ENCODE results near the gene IL31RA.

IL31RA gene

GRCh38 chr5:55869847-55870246 lies 18.7 kb downstream of the IL31RA start:
- TF ChIP-seq ZNF274 (IDR thresholded peaks at IDR 0.05; ENCODE audit: low read depth, low read length): no peak
- H3K4me3 ChIP-seq (ENCODE audit: low read length): no peak overlapping the region

- H3K4me3 ChIP-seq (ENCODE audit: low read length): no peak overlapping the region
- TF ChIP-seq ZNF274 (IDR thresholded peaks at IDR 0.05; ENCODE audit: low read depth, low read length): no peak
Observed at GRCh38 chr5:55873234-55873633, 22.1 kb downstream of the IL31RA start.

GRCh38 chr5:55877655-55878054 lies 26.5 kb downstream of the IL31RA start:
- H3K4me3 ChIP-seq (ENCODE audit: low read length): no peak overlapping the region
- no peak for TF ChIP-seq ZNF274 (IDR thresholded peaks at IDR 0.05; ENCODE audit: low read depth, low read length)

GRCh38 chr5:55880453-55880852 lies 29.3 kb downstream of the IL31RA start:
- no peak overlapping the region for H3K4me3 ChIP-seq (ENCODE audit: low read length)
- TF ChIP-seq ZNF274 (IDR thresholded peaks at IDR 0.05; ENCODE audit: low read depth, low read length): no peak

- TF ChIP-seq ZNF274 (IDR thresholded peaks at IDR 0.05; ENCODE audit: low read depth, low read length): no peak
Observed at GRCh38 chr5:55885359-55885758, 34.2 kb downstream of the IL31RA start.

GRCh38 chr5:55888205-55888604 lies 37.0 kb downstream of the IL31RA start:
- no peak for TF ChIP-seq ZNF274 (IDR thresholded peaks at IDR 0.05; ENCODE audit: low read depth, low read length)

More at GRCh38 chr5:55885359-55885758, 34.2 kb downstream of the IL31RA start:
- H3K4me3 ChIP-seq (ENCODE audit: low read length): no peak overlapping the region

GRCh38 chr5:55892479-55892878 lies 41.3 kb downstream of the IL31RA start:
- TF ChIP-seq ZNF274 (IDR thresholded peaks at IDR 0.05; ENCODE audit: low read depth, low read length): no peak

More at GRCh38 chr5:55888205-55888604, 37.0 kb downstream of the IL31RA start:
- no peak overlapping the region for H3K4me3 ChIP-seq (ENCODE audit: low read length)

GRCh38 chr5:55894135-55894534 lies 43.0 kb downstream of the IL31RA start:
- no peak overlapping the region for H3K4me3 ChIP-seq (ENCODE audit: low read length)
- no peak for TF ChIP-seq ZNF274 (IDR thresholded peaks at IDR 0.05; ENCODE audit: low read depth, low read length)

More at GRCh38 chr5:55892479-55892878, 41.3 kb downstream of the IL31RA start:
- no peak overlapping the region for H3K4me3 ChIP-seq (ENCODE audit: low read length)

GRCh38 chr5:55895346-55895745 lies 44.2 kb downstream of the IL31RA start:
- no peak overlapping the region for H3K4me3 ChIP-seq (ENCODE audit: low read length)
- no peak for TF ChIP-seq ZNF274 (IDR thresholded peaks at IDR 0.05; ENCODE audit: low read depth, low read length)

- TF ChIP-seq ZNF274 (IDR thresholded peaks at IDR 0.05; ENCODE audit: low read depth, low read length): no peak
- H3K4me3 ChIP-seq (ENCODE audit: low read length): no peak overlapping the region
Observed at GRCh38 chr5:55896238-55896637, 45.1 kb downstream of the IL31RA start.

- H3K4me3 ChIP-seq (ENCODE audit: low read length): no peak overlapping the region
- TF ChIP-seq ZNF274 (IDR thresholded peaks at IDR 0.05; ENCODE audit: low read depth, low read length): no peak
Observed at GRCh38 chr5:55896663-55897062, 45.5 kb downstream of the IL31RA start.

GRCh38 chr5:55897206-55897894 lies 46.2 kb downstream of the IL31RA start:
- H3K4me3 ChIP-seq (ENCODE audit: low read length): no peak overlapping the region
- TF ChIP-seq ZNF274 (IDR thresholded peaks at IDR 0.05; ENCODE audit: low read depth, low read length): no peak

GRCh38 chr5:55897905-55898304 lies 46.7 kb downstream of the IL31RA start:
- no peak overlapping the region for H3K4me3 ChIP-seq (ENCODE audit: low read length)
- no peak for TF ChIP-seq ZNF274 (IDR thresholded peaks at IDR 0.05; ENCODE audit: low read depth, low read length)

GRCh38 chr5:55899344-55899743 lies 48.2 kb downstream of the IL31RA start:
- no peak for TF ChIP-seq ZNF274 (IDR thresholded peaks at IDR 0.05; ENCODE audit: low read depth, low read length)
- H3K4me3 ChIP-seq (ENCODE audit: low read length): no peak overlapping the region

GRCh38 chr5:55900068-55900467 lies 48.9 kb downstream of the IL31RA start:
- no peak overlapping the region for H3K4me3 ChIP-seq (ENCODE audit: low read length)
- no peak for TF ChIP-seq ZNF274 (IDR thresholded peaks at IDR 0.05; ENCODE audit: low read depth, low read length)

GRCh38 chr5:55900776-55901175 lies 49.6 kb downstream of the IL31RA start:
- TF ChIP-seq ZNF274 (IDR thresholded peaks at IDR 0.05; ENCODE audit: low read depth, low read length): no peak
- H3K4me3 ChIP-seq (ENCODE audit: low read length): no peak overlapping the region

All from GM08714 (cell line).